ENCODE measurements around the gene SDR9C7. TPM values are rescaled to one million over a fixed set of nuclear protein-coding genes. Genes with fewer than 3 reads are reported as not detected.
A peak's percentile ranks its signal among the peaks of the same experiment; 100 is the strongest.

SDR9C7 gene
- total and polyA plus RNA-seq, 2 of the 8 experiments (the other 6 are each of a cell fraction or from before 2014, with no cell fraction given): 0.11 TPM; not detected in 1

DNA sequence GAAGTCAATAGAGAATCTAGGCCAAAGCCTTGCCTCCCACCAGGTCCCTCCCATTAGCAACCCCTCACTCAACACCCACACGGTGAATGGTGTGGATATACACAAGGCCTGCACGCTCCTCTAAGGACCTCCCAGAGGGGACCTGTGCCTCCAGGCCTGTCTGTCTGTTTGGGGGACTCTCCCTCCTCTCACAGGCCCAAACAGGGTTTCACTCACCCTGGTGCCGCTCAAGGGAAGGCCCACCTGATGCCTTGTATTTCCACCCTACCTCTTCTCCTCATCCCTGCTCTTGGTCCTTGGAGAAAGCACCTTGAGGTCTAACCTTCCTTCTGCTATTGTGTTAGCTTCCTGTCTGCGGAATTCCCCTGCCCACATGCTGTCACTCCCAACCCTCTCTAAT, 4.4 kb downstream of the SDR9C7 start:
- no peak overlapping the region for H2AFZ ChIP-seq (ENCODE audit: low read length)
- no peak overlapping the region for H3K27ac ChIP-seq (ENCODE audit: low read depth, low read length)
- no peaks in the 10 kb centered on the region for H3K79me1 ChIP-seq (ENCODE audit: low read depth, low read length)
- H3K23me2 ChIP-seq (ENCODE audit: low read depth, low read length): no peaks in the 10 kb centered on the region
- TF ChIP-seq TAF1 (IDR thresholded peaks at IDR 0.05; ENCODE audit: low read depth, low read length) (no peak), SIRT6 (IDR thresholded peaks at IDR 0.05; ENCODE audit: low read length) (no peak), ZNF274 (IDR thresholded peaks at IDR 0.05; ENCODE audit: borderline replicate concordance, extremely low read depth, low read length) (no peak), JUND (IDR thresholded peaks at IDR 0.05; ENCODE audit: low read length) (no peak), HDAC2 (IDR thresholded peaks at IDR 0.05; ENCODE audit: borderline replicate concordance in 1 of 2, low read depth in 2 of 2, low read length in 2 of 2) (no peak)
- H2BK5ac ChIP-seq (ENCODE audit: low read depth, low read length): no peak overlapping the region
- H3K18ac ChIP-seq (ENCODE audit: extremely low read depth, low read length): no peak overlapping the region
- no peaks in the 10 kb centered on the region for H3K9me3 ChIP-seq (ENCODE audit: insufficient read depth in 2 of 2, low read depth in 1 of 2, low read length in 1 of 2)
- H3K4me2 ChIP-seq (ENCODE audit: insufficient read depth in 1 of 2, low read depth in 2 of 2, low read length in 2 of 2): no peak overlapping the region
- no peak overlapping the region for H2BK120ac ChIP-seq (replicated peaks; ENCODE audit: low read depth, low read length)
- H4K8ac ChIP-seq (ENCODE audit: extremely low read depth, insufficient read depth, low read length): no peak overlapping the region
- no peaks in the 10 kb centered on the region for H4K20me1 ChIP-seq (replicated peaks in 1 of 2; ENCODE audit: control insufficient read depth in 1 of 2, insufficient read depth in 2 of 2, low read length in 2 of 2)
- FAIRE-seq: no peak
- WGBS, 2 experiments (ENCODE audit: extremely low coverage in 1 of 2, insufficient coverage in 1 of 2, insufficient read length in 1 of 2, insufficient replicate concordance in 2 of 2, low coverage in 1 of 2, low lambda C conversion rate in 2 of 2, missing lambda C conversion rate in 1 of 2): 87% methylated on average over 4 of the region's 4 CpGs; no CpG with 5 or more reads in 1 of the 2 experiments
- no peak overlapping the region for H2AK5ac ChIP-seq (ENCODE audit: low read depth, low read length)
- H4K91ac ChIP-seq (replicated peaks; ENCODE audit: insufficient read length, low read length): no peak overlapping the region
- H3K56ac ChIP-seq (replicated peaks; ENCODE audit: insufficient read length, low read depth, low read length): no peak overlapping the region
- no peak overlapping the region for H2BK20ac ChIP-seq (ENCODE audit: low read length)
- H2BK12ac ChIP-seq (ENCODE audit: low read depth, low read length): no peak overlapping the region
- no peak overlapping the region for H2BK15ac ChIP-seq (ENCODE audit: low read length)
- CTCF ChIA-PET (ENCODE audit: partially characterized antibody): interaction anchor here (1.1 to 3.1 kb wide), 3 partner anchors 58 to 175 kb away, joined by 3 to 18 read pairs (median 4); no protein-coding TSS in a partner anchor
- H3K36me3 ChIP-seq (ENCODE audit: control insufficient read depth in 2 of 4, insufficient read depth in 4 of 4, low read length in 3 of 4): no peaks in the 10 kb centered on the region
- H3K4ac ChIP-seq (replicated peaks; ENCODE audit: insufficient read length, low read depth, low read length): no peak overlapping the region
- no peak overlapping the region for H3K9ac ChIP-seq (replicated peaks in 1 of 4; ENCODE audit: extremely low read depth in 1 of 4, low read depth in 3 of 4, low read length in 3 of 4)
- peaks cover 0 to 9% (median 3%) of the 10 kb centered on the region in 4 experiments; a peak in 6 of 7 replicates for H3K4me1 ChIP-seq (replicated peaks in 1 of 4; ENCODE audit: control insufficient read depth in 3 of 4, insufficient read depth in 4 of 4, low read length in 3 of 4)
- POLR2A ChIA-PET (ENCODE audit: partially characterized antibody): no interaction called here
- no peaks in the 10 kb centered on the region for H3K27me3 ChIP-seq (replicated peaks in 1 of 4; ENCODE audit: control insufficient read depth in 3 of 4, extremely low read depth in 1 of 4, insufficient read depth in 3 of 4, low read length in 3 of 4)
- DNase-seq (ENCODE audit: low read depth in 1 of 2, low spot score in 2 of 2): peak in 1 of 2 experiments; percentile 38
- H3K14ac ChIP-seq (ENCODE audit: insufficient read length): no peak overlapping the region
- H3K79me2 ChIP-seq (ENCODE audit: control insufficient read depth in 1 of 2, insufficient read depth in 2 of 2, low read length in 2 of 2): no peaks in the 10 kb centered on the region
- H4K5ac ChIP-seq (ENCODE audit: insufficient read length, low read depth, low read length): no peak overlapping the region
- no peak overlapping the region for H3K4me3 ChIP-seq (ENCODE audit: extremely low read depth in 1 of 4, insufficient read depth in 2 of 4, low read depth in 3 of 4, low read length in 4 of 4)
- H3K23ac ChIP-seq (ENCODE audit: insufficient read length): no peak overlapping the region

Data from H1 (cell line).